Anterior cingulate cortex (tissue), 58 donors: ENCODE results near the gene HSD17B4.

ENCODE experiments used
- DNase-seq, 58 donors: peaks; one replicate each; lab custom pipeline; 2025; lab: John Stamatoyannopoulos, UW

The HSD17B4 gene

GRCh38 chr5:119583684-119584083 lies 131.4 kb downstream of the HSD17B4 start:
- DNase-seq = no peak
